Gastroesophageal sphincter (tissue), 4 donors: Measurements from ENCODE around the gene SAMD1. TPM values are rescaled to one million over a fixed set of nuclear protein-coding genes. Genes with fewer than 3 reads are reported as not detected.
A peak's percentile ranks its signal among the peaks of the same experiment; 100 is the strongest.

Experiments
- ATAC-seq: fragments of 150-250 bp; one replicate; pipeline ENCODE4 v1.9.1; 2016; ENCODE audit warnings: mild to moderate bottlenecking, moderate library complexity
- H3K27ac ChIP-seq, 4 donors: fragments of 200-600 bp; sonication (generic) in 3 of 4; 1 replicate in 3 of 4; 2 replicates in 1 of 4; pipeline ENCODE4 v1.5.1; 2016 to 2019
- H3K27me3 ChIP-seq: fragments of 200-600 bp; sonication (generic); one replicate; pipeline ENCODE4 v1.5.1; 2019
- H3K36me3 ChIP-seq, 2 donors: fragments of 200-600 bp; sonication (generic); one replicate each; pipeline ENCODE4 v1.5.1; 2019; ENCODE audit warnings: control low read depth in 1 of 2
- H3K4me1 ChIP-seq, 3 donors: fragments of 200-600 bp; sonication (generic); 1 replicate in 2 of 3; 2 replicates in 1 of 3; pipeline ENCODE4 v1.5.1; 2016 to 2019; ENCODE audit warnings: control low read depth in 2 of 3
- H3K4me3 ChIP-seq, 2 donors: fragments of 200-600 bp; sonication (generic); one replicate each; pipeline ENCODE4 v1.5.1; 2019; ENCODE audit warnings: mild to moderate bottlenecking in 1 of 2, moderate library complexity in 1 of 2
- H3K9me3 ChIP-seq, 3 donors: fragments of 200-600 bp; sonication (generic); one replicate each; pipeline ENCODE4 v1.5.1; 2017 to 2019; ENCODE audit warnings: control low read depth in 2 of 3
- CTCF ChIP-seq, 4 experiments: fragments of 200-600 bp in 2 of 4; fragments of 450-650 bp in 2 of 4; sonication (generic) in 1 of 4; IDR thresholded peaks; one replicate each; pipeline ENCODE4 v1.5.1; 2017 to 2019; ENCODE audit warnings: antibody characterized with exemption in 4 of 4, mild to moderate bottlenecking in 2 of 4, moderate library complexity in 2 of 4
- EP300 ChIP-seq: sonication (generic); formaldehyde crosslinking; IDR thresholded peaks from one replicate; pipeline ENCODE4 v1.6.1; 2017; ENCODE audit warnings: antibody characterized with exemption, mild to moderate bottlenecking
- POLR2A ChIP-seq, 2 donors: fragments of 450-650 bp; IDR thresholded peaks; one replicate each; pipeline ENCODE4 v1.6.1; 2017; ENCODE audit warnings: antibody characterized with exemption in 2 of 2, mild to moderate bottlenecking in 2 of 2, moderate library complexity in 1 of 2
- POLR2AphosphoS5 ChIP-seq: sonication (generic); formaldehyde crosslinking; IDR thresholded peaks from one replicate; pipeline ENCODE4 v1.6.1; 2017; ENCODE audit warnings: antibody characterized with exemption
- WGBS, 2 donors: methylation state at CpG; one replicate each; pipeline ENCODE4 v1.1.5; 2018; ENCODE audit warnings: low coverage in 1 of 2; 5-methylcytosine and 5-hydroxymethylcytosine counted together
- total RNA-seq, 4 donors: library from RNA; depleted of rRNA; stranded (reverse); fragments of >200 nt; gene quantifications; one replicate each; pipeline ENCODE4 v1.1.0, GENCODE V29; 2016

SAMD1 gene
- total RNA-seq, 4 donors from 2014 or later: 21.9 to 61.3 (median 41.3) TPM

- TF ChIP-seq EP300: no peak
- TF ChIP-seq CTCF (IDR thresholded peaks at IDR 0.05): no peak
- TF ChIP-seq POLR2AphosphoS5: no peak
- TF ChIP-seq POLR2A (IDR thresholded peaks at IDR 0.05): no peak
- Histone ChIP-seq H3K9me3 (peaks cover 0 to 12% (median 0%) of the 10 kb centered on the region in 3 donors), H3K27me3 (no peaks in the 10 kb centered on the region), H3K4me1 (peaks cover 0 to 13% (median 3%) of the 10 kb centered on the region in 3 donors), H3K36me3 (peaks cover 0 to 42% of the 10 kb centered on the region in 2 donors), H3K27ac (no peak overlapping the region), H3K4me3 (no peak overlapping the region)
- WGBS, 2 donors: 82 to 89% methylated on average over 7 of the region's 7 CpGs
- no peak for ATAC-seq
Measured at GRCh38 chr19:14094854-14095253, 4.3 kb upstream of the SAMD1 start.

- H3K9me3 ChIP-seq: peaks cover 0 to 12% (median 0%) of the 10 kb centered on the region in 3 donors
- peaks cover 0 to 25% (median 10%) of the 10 kb centered on the region in 3 donors for H3K4me1 ChIP-seq
- H3K27me3 ChIP-seq: no peaks in the 10 kb centered on the region
- no peak overlapping the region for H3K4me3 ChIP-seq
- no peak overlapping the region for H3K27ac ChIP-seq
- no peak for ATAC-seq
- 96 to 97% methylated on average over 5 to 8 of the region's 9 CpGs for WGBS, 2 donors
- TF ChIP-seq EP300 (no peak), POLR2AphosphoS5 (no peak), CTCF (IDR thresholded peaks at IDR 0.05) (no peak), POLR2A (IDR thresholded peaks at IDR 0.05) (no peak)
- peaks cover 0 to 35% of the 10 kb centered on the region in 2 donors for H3K36me3 ChIP-seq
Measured at GRCh38 chr19:14093117-14093823, 2.7 kb upstream of the SAMD1 start.

- no peak for ATAC-seq
- peaks cover 0 to 30% of the 10 kb centered on the region in 2 donors for H3K36me3 ChIP-seq
- peaks cover 0 to 25% (median 10%) of the 10 kb centered on the region in 3 donors for H3K4me1 ChIP-seq
- peak overlapping the region; percentile 67 to 89 for H3K4me3 ChIP-seq
- 7 to 19% methylated on average over 10 to 15 of the region's 15 CpGs for WGBS, 2 donors
- TF ChIP-seq POLR2AphosphoS5: no peak
- TF ChIP-seq EP300: no peak
- TF ChIP-seq POLR2A (IDR thresholded peaks at IDR 0.05): no peak
- no peak for TF ChIP-seq CTCF (IDR thresholded peaks at IDR 0.05)
- H3K9me3 ChIP-seq: peaks cover 0 to 12% (median 0%) of the 10 kb centered on the region in 3 donors
- H3K27ac ChIP-seq: peak overlapping the region in 3 of 4 donors; percentile 97 to 99 (median 98)
- H3K27me3 ChIP-seq: no peaks in the 10 kb centered on the region
Measured at GRCh38 chr19:14091813-14092462, 1.4 kb upstream of the SAMD1 start.

GRCh38 chr19:14091081-14091812, 696 bp upstream of the SAMD1 start:
- H3K36me3 ChIP-seq: peaks cover 0 to 23% of the 10 kb centered on the region in 2 donors
- ATAC-seq: peak; percentile 90
- 0% methylated on average over 3 of the region's 72 CpGs; no CpG with 5 or more reads in 1 of the 2 donors for WGBS, 2 donors

More at GRCh38 chr19:14091081-14091812, 696 bp upstream of the SAMD1 start:
- H3K4me3 ChIP-seq: peak overlapping the region; percentile 67 to 89
- H3K9me3 ChIP-seq: peaks cover 0 to 12% (median 0%) of the 10 kb centered on the region in 3 donors
- peak overlapping the region; percentile 94 to 99 (median 98) for H3K27ac ChIP-seq
- H3K27me3 ChIP-seq: no peaks in the 10 kb centered on the region
- peaks cover 0 to 25% (median 10%) of the 10 kb centered on the region in 3 donors for H3K4me1 ChIP-seq
- peak in 2 of 4 experiments; percentile 27 to 51 for TF ChIP-seq CTCF (IDR thresholded peaks at IDR 0.05)
- TF ChIP-seq POLR2AphosphoS5: peak; percentile 68
- TF ChIP-seq POLR2A (IDR thresholded peaks at IDR 0.05): peak; percentile 91 to 93
- no peak for TF ChIP-seq EP300
